H9 (cell line): ENCODE measurements around the gene ZNF737. TPM values are rescaled to one million over a fixed set of nuclear protein-coding genes. Genes with fewer than 3 reads are reported as not detected.
"Not testable (repeated sequence)": the region's sequence is repeated elsewhere in the genome, so short reads cannot be mapped to it uniquely, and the experiment has no call there.

Source experiments
- DNase-seq: peaks from one replicate; pipeline ENCODE4 v3.0.0-alpha.2; 2017
- H2AFZ ChIP-seq: one replicate; pipeline ENCODE4 v1.6.1; 2013; ENCODE audit warnings: mild to moderate bottlenecking, low read length, control low read depth, moderate library complexity
- H2AK5ac ChIP-seq: 2 replicates; pipeline ENCODE4 v1.6.1; 2013; ENCODE audit warnings: low read length, control low read depth, mixed read lengths; ENCODE audit not compliant: insufficient read length
- H2BK120ac ChIP-seq: one replicate; pipeline ENCODE4 v1.6.1; 2013; ENCODE audit warnings: low read depth, mild to moderate bottlenecking, low read length, control low read depth, inconsistent platforms; ENCODE audit not compliant: poor library complexity, severe bottlenecking
- H2BK12ac ChIP-seq: 2 replicates; pipeline ENCODE4 v1.6.1; 2013; ENCODE audit warnings: low read length, control low read depth, mixed read lengths, low read depth; ENCODE audit not compliant: insufficient read length
- H2BK15ac ChIP-seq: 2 replicates; pipeline ENCODE4 v1.6.1; 2013; ENCODE audit warnings: low read depth, low read length, control low read depth
- H2BK20ac ChIP-seq: one replicate; pipeline ENCODE4 v1.6.1; 2013; ENCODE audit warnings: low read depth, mild to moderate bottlenecking, low read length, control low read depth, inconsistent platforms; ENCODE audit not compliant: poor library complexity, severe bottlenecking
- H2BK5ac ChIP-seq: 2 replicates; pipeline ENCODE4 v1.6.1; 2013; ENCODE audit warnings: low read length, control low read depth, mixed read lengths; ENCODE audit not compliant: insufficient read length
- H3K14ac ChIP-seq: 2 replicates; pipeline ENCODE4 v1.6.1; 2013; ENCODE audit warnings: low read length, control low read depth; ENCODE audit not compliant: insufficient read depth
- H3K18ac ChIP-seq: 2 replicates; pipeline ENCODE4 v1.6.1; 2013; ENCODE audit warnings: low read depth, mild to moderate bottlenecking, mixed read lengths, low read length, control low read depth; ENCODE audit not compliant: insufficient read length
- H3K23ac ChIP-seq: 2 replicates; pipeline ENCODE4 v1.6.1; 2013; ENCODE audit warnings: low read length, control low read depth, mixed read lengths, low read depth; ENCODE audit not compliant: insufficient read length
- H3K23me2 ChIP-seq: 2 replicates; pipeline ENCODE4 v1.6.1; 2013; ENCODE audit warnings: low read depth, mild to moderate bottlenecking, mixed read lengths, low read length, control low read depth; ENCODE audit not compliant: insufficient read length, poor library complexity, severe bottlenecking
- H3K27ac ChIP-seq: 2 replicates; pipeline ENCODE4 v1.5.1; 2013; ENCODE audit warnings: low read length, control low read depth, mixed read lengths, low read depth; ENCODE audit not compliant: insufficient read length
- H3K27me3 ChIP-seq: 2 replicates; pipeline ENCODE4 v1.6.1; 2013; ENCODE audit warnings: low read length, control low read depth, inconsistent platforms; ENCODE audit not compliant: insufficient read depth
- H3K4ac ChIP-seq: 2 replicates; pipeline ENCODE4 v1.6.1; 2013; ENCODE audit warnings: low read depth, mild to moderate bottlenecking, control low read depth, inconsistent platforms, low read length, moderate library complexity
- H3K4me1 ChIP-seq: 2 replicates; pipeline ENCODE4 v1.6.1; 2013; ENCODE audit warnings: low read length, control low read depth, inconsistent platforms; ENCODE audit not compliant: insufficient read depth
- H3K4me2 ChIP-seq: 2 replicates; pipeline ENCODE4 v1.6.1; 2013; ENCODE audit warnings: low read length, control low read depth, mixed read lengths; ENCODE audit not compliant: insufficient read length, insufficient read depth
- H3K56ac ChIP-seq: 2 replicates; pipeline ENCODE4 v1.6.1; 2013; ENCODE audit warnings: low read depth, mild to moderate bottlenecking, mixed read lengths, low read length, control low read depth; ENCODE audit not compliant: insufficient read length
- H3K79me1 ChIP-seq: 2 replicates; pipeline ENCODE4 v1.6.1; 2013; ENCODE audit warnings: low read depth, mild to moderate bottlenecking, moderate library complexity, low read length, control low read depth, inconsistent platforms; ENCODE audit not compliant: insufficient read depth, poor library complexity, severe bottlenecking
- H3K79me2 ChIP-seq: 2 replicates; pipeline ENCODE4 v1.6.1; 2013; ENCODE audit warnings: low read length, control low read depth, inconsistent platforms; ENCODE audit not compliant: insufficient read depth
- H3K9ac ChIP-seq: 2 replicates; pipeline ENCODE4 v1.6.1; 2013; ENCODE audit warnings: low read length, control low read depth, mixed read lengths; ENCODE audit not compliant: insufficient read length; ENCODE audit errors: extremely low read depth
- H3K9me3 ChIP-seq: one replicate; pipeline ENCODE4 v1.6.1; 2013; ENCODE audit warnings: low read depth, low read length, inconsistent platforms; ENCODE audit not compliant: control insufficient read depth
- H3T11ph ChIP-seq: one replicate; pipeline ENCODE4 v1.6.1; 2013; ENCODE audit warnings: mild to moderate bottlenecking, low read length, control low read depth, inconsistent platforms
- H4K20me1 ChIP-seq: one replicate; pipeline ENCODE4 v1.6.1; 2013; ENCODE audit not compliant: control insufficient read depth, insufficient read length, insufficient read depth
- H4K5ac ChIP-seq: 2 replicates; pipeline ENCODE4 v1.6.1; 2013; ENCODE audit warnings: low read depth, mild to moderate bottlenecking, mixed read lengths, low read length, control low read depth; ENCODE audit not compliant: insufficient read length
- H4K8ac ChIP-seq: replicated peaks from 2 replicates; pipeline ENCODE4 v1.6.1; 2013; ENCODE audit warnings: low read length, control low read depth, mixed read lengths, low read depth; ENCODE audit not compliant: insufficient read length
- H4K91ac ChIP-seq: 2 replicates; pipeline ENCODE4 v1.6.1; 2013; ENCODE audit warnings: low read depth, mild to moderate bottlenecking, moderate library complexity, mixed read lengths, low read length, control low read depth; ENCODE audit not compliant: insufficient read length
- H3K27ac Mint-ChIP-seq, 3 experiments: 2 replicates in 2 of 3; 3 replicates in 1 of 3; pipeline ENCODE4 v1.8.0; 2020 to 2021; ENCODE audit warnings: mixed read lengths in 3 of 3, mild to moderate bottlenecking in 1 of 3, moderate library complexity in 1 of 3
- H3K27me3 Mint-ChIP-seq: 2 replicates; pipeline ENCODE4 v1.8.0; 2021; ENCODE audit warnings: low read depth, mild to moderate bottlenecking, moderate library complexity, mixed read lengths
- H3K36me3 Mint-ChIP-seq, 3 experiments: 2 replicates in 2 of 3; 3 replicates in 1 of 3; pipeline ENCODE4 v1.8.0; 2020 to 2021; ENCODE audit warnings: low read depth in 3 of 3, mixed read lengths in 3 of 3; ENCODE audit not compliant: insufficient read depth in 1 of 3
- H3K4me1 Mint-ChIP-seq, 2 experiments: 2 replicates each; pipeline ENCODE4 v1.8.0; 2020; ENCODE audit warnings: mixed read lengths in 2 of 2
- H3K4me3 Mint-ChIP-seq, 2 experiments: 2 replicates in 1 of 2; 3 replicates in 1 of 2; pipeline ENCODE4 v1.8.0; 2020 to 2021; ENCODE audit warnings: mild to moderate bottlenecking in 2 of 2, mixed read lengths in 2 of 2, moderate library complexity in 1 of 2
- H3K9me3 Mint-ChIP-seq, 2 experiments: 2 replicates in 1 of 2; 3 replicates in 1 of 2; pipeline ENCODE4 v1.8.0; 2020; ENCODE audit warnings: mild to moderate bottlenecking in 2 of 2, mixed read lengths in 2 of 2, moderate library complexity in 1 of 2
- WGBS: extraction: QIAGEN DNeasy Blood & Tissue Kit; methylation state at CpG from one replicate; pipeline ENCODE4 v1.1.7; 2013; ENCODE audit warnings: missing lambda C conversion rate, low lambda C conversion rate, mixed read lengths; ENCODE audit not compliant: insufficient read length; ENCODE audit errors: extremely low coverage; 5-methylcytosine and 5-hydroxymethylcytosine counted together
- total RNA-seq: library from RNA; stranded (reverse); gene quantifications from 2 replicates; pipeline ENCODE4 v1.2.1, GENCODE V29; 2021
- TF ChIP-seq, protein P1 (sequence below): fragments of 200-600 bp; sonication (generic); conservative IDR thresholded peaks from 3 replicates; pipeline ENCODE4 v1.8.0; 2021; ENCODE audit warnings: antibody characterized with exemption, mild to moderate bottlenecking

Gene ZNF737
- total RNA-seq, 1 experiment from 2014 or later = 14.3 TPM

GRCh38 chr19:20558011-20558410 lies 7.6 kb downstream of the ZNF737 start:
- peaks cover 56 to 84% of the 10 kb centered on the region in 2 experiments for H3K9me3 Mint-ChIP-seq

DNA sequence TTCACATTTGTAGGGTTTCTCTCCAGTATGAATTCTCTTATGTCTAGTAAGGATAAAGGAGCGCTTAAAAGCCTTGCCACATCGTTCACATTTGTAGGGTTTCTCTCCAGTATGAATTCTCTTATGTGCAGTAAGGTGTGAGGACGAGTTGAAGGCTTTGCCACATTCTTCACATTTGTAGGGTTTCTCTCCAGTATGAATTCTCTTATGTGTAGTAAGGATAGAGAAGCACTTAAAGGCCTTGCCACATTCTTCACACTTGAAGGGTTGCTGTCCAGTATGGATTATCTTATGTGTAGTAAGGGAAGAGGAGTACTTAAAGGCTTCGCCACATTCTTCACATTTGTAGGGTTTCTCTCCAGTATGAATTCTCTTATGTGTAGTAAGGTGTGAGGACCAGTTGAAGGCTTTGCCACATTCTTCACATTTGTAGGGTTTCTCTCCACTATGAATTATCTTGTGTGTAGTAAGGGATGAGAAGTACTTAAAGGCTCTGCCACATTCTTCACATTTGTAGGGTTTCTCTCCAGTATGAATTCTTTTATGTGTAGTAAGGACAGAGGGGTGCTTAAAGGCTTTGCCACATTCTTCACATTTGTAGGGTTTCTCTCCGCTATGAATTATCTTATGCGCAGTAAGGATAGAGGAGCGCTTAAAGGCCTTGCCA lies 20.8 kb downstream of the ZNF737 start:
- peaks cover 64% of the 10 kb centered on the region for H3K9me3 ChIP-seq
- DNase-seq, H4K8ac ChIP-seq, H3K23ac ChIP-seq, H2BK5ac ChIP-seq, H3T11ph ChIP-seq, H4K20me1 ChIP-seq, H2BK15ac ChIP-seq, H3K4me1 ChIP-seq, H3K79me2 ChIP-seq, H3K4ac ChIP-seq, H2BK20ac ChIP-seq, H3K14ac ChIP-seq, H3K27ac ChIP-seq, H2AFZ ChIP-seq, H3K18ac ChIP-seq, H2BK120ac ChIP-seq, H2BK12ac ChIP-seq, H4K5ac ChIP-seq, H4K91ac ChIP-seq, H3K56ac ChIP-seq, H3K4me3 Mint-ChIP-seq, H3K79me1 ChIP-seq, H3K23me2 ChIP-seq, H2AK5ac ChIP-seq, H3K27me3 Mint-ChIP-seq, H3K27ac Mint-ChIP-seq, H3K4me2 ChIP-seq, H3K27me3 ChIP-seq, H3K9ac ChIP-seq, H3K4me1 Mint-ChIP-seq: not testable (repeated sequence)
- no CpG with 5 or more reads among the region's 7 CpGs for WGBS
- peaks cover 82 to 92% of the 10 kb centered on the region in 2 experiments for H3K9me3 Mint-ChIP-seq
- peaks cover 71 to 85% (median 77%) of the 10 kb centered on the region in 3 experiments for H3K36me3 Mint-ChIP-seq

More at GRCh38 chr19:20558011-20558410, 7.6 kb downstream of the ZNF737 start:
- Histone ChIP-seq H3K56ac (no peak overlapping the region), H2BK120ac (no peak overlapping the region), H2BK5ac (no peak overlapping the region), H3K9me3 (peaks cover 23% of the 10 kb centered on the region), H2BK12ac (no peak overlapping the region), H3K79me1 (peaks cover 8% of the 10 kb centered on the region), H3K23ac (no peak overlapping the region), H3K23me2 (no peaks in the 10 kb centered on the region), H3K27me3 (no peaks in the 10 kb centered on the region), H2BK20ac (no peak overlapping the region), H4K20me1 (no peaks in the 10 kb centered on the region), H3K27ac (no peak overlapping the region), H3K4me1 (no peaks in the 10 kb centered on the region), H3K4me2 (no peak overlapping the region), H3K4ac (no peak overlapping the region), H2BK15ac (no peak overlapping the region), H3K14ac (no peak overlapping the region), H2AFZ (no peak overlapping the region), H4K5ac (no peak overlapping the region), H4K8ac (no peak overlapping the region), H3T11ph (no peak overlapping the region), H2AK5ac (no peak overlapping the region), H3K9ac (no peak overlapping the region), H3K18ac (no peak overlapping the region), H3K79me2 (peaks cover 3% of the 10 kb centered on the region; the same call in 1 of the 2 replicates), H4K91ac (no peak overlapping the region)
- Mint-ChIP-seq H3K36me3 (peaks cover 68 to 81% (median 77%) of the 10 kb centered on the region in 3 experiments), H3K27ac (no peak overlapping the region), H3K4me3 (no peak overlapping the region), H3K27me3 (no peaks in the 10 kb centered on the region), H3K4me1 (0 out of 4 replicates have a peak, but pooled peaks cover 0 to 6% of the 10 kb centered on the region in 2 experiments)
- WGBS = no CpG with 5 or more reads among the region's 4 CpGs
- peak; percentile 30 for DNase-seq
- TF ChIP-seq, protein P1, sequence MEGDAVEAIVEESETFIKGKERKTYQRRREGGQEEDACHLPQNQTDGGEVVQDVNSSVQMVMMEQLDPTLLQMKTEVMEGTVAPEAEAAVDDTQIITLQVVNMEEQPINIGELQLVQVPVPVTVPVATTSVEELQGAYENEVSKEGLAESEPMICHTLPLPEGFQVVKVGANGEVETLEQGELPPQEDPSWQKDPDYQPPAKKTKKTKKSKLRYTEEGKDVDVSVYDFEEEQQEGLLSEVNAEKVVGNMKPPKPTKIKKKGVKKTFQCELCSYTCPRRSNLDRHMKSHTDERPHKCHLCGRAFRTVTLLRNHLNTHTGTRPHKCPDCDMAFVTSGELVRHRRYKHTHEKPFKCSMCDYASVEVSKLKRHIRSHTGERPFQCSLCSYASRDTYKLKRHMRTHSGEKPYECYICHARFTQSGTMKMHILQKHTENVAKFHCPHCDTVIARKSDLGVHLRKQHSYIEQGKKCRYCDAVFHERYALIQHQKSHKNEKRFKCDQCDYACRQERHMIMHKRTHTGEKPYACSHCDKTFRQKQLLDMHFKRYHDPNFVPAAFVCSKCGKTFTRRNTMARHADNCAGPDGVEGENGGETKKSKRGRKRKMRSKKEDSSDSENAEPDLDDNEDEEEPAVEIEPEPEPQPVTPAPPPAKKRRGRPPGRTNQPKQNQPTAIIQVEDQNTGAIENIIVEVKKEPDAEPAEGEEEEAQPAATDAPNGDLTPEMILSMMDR = peak; percentile 67
